ENCODE data around the gene MDP1. TPM values are rescaled to one million over a fixed set of nuclear protein-coding genes. Genes with fewer than 3 reads are reported as not detected.

The MDP1 gene
- total RNA-seq, 1 experiment from 2014 or later, result 12.6 TPM

DNA sequence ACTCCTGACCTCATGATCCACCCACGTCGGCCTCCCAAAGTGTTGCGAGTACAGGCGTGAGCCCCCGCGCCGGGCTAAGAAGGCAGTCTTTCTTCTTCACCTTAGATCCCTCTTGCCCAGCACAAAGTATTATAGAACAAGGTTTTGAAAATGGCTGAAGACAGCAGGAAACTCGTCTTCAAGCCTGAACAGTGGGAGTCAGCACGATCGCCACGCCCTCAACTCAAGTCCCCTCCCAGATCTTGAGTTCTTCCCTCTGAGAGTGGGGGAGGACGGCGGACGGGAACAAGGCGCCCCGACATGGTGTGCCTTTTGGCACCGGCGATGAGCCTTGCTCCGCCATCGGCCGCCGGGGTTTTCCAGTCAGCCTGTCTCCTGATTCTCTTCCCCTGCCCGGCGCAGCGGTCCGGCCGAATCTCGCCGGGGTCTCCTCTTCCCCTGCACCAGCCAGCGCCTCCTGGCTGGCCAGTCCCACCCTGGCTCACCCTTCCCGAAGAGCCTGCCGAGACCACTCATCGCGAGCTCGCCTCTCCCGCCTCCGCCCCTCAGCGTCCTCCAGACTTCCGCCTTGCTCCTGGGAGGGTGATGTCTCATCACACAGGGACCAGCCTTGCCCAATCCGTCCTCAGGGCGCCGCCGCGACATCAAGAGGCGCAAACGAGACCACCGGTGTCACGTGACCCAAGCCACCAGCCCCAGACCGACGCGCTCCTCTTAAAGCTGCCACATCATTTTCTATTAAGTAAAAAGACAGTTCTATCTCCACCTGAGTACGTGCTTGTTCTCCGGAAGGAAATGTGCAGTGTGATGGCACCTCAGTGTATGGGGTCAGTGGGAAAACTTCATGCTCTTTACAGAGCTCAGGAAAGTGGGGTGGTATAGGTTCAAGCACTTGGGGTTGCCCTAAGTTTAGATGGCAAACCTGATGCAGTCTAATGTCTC, 2.7 kb downstream of the MDP1 start, which contains the start of gene CHMP4A (continued):
- no peak for TF ChIP-seq EMX1 (CRISPR knock-in tag; IDR thresholded peaks at IDR 0.05)
- no peak; the same call in 1 of the 2 replicates for TF ChIP-seq ETV6 (CRISPR knock-in tag; IDR thresholded peaks at IDR 0.05)
- TF ChIP-seq SP1 (CRISPR knock-in tag; conservative IDR thresholded peaks at IDR 0.05), result peak; percentile 90
- TF ChIP-seq NFYB (CRISPR knock-in tag; conservative IDR thresholded peaks at IDR 0.05; ENCODE audit: low read depth), result peak; percentile 95
- TF ChIP-seq, protein P1, sequence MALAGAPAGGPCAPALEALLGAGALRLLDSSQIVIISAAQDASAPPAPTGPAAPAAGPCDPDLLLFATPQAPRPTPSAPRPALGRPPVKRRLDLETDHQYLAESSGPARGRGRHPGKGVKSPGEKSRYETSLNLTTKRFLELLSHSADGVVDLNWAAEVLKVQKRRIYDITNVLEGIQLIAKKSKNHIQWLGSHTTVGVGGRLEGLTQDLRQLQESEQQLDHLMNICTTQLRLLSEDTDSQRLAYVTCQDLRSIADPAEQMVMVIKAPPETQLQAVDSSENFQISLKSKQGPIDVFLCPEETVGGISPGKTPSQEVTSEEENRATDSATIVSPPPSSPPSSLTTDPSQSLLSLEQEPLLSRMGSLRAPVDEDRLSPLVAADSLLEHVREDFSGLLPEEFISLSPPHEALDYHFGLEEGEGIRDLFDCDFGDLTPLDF (CRISPR knock-in tag; IDR thresholded peaks at IDR 0.05), result 0 out of 2 replicates have a peak, but pooled peaks have one; percentile 73
- peak; percentile 97 for TF ChIP-seq CREM (CRISPR knock-in tag; IDR thresholded peaks at IDR 0.05)
- no peak for TF ChIP-seq MLX (CRISPR knock-in tag; IDR thresholded peaks at IDR 0.05)
- no peak for TF ChIP-seq ZNF396 (CRISPR knock-in tag; IDR thresholded peaks at IDR 0.05; ENCODE audit: borderline replicate concordance)
- no peak for TF ChIP-seq JUN (CRISPR knock-in tag; IDR thresholded peaks at IDR 0.05)
- TF ChIP-seq, protein P2, sequence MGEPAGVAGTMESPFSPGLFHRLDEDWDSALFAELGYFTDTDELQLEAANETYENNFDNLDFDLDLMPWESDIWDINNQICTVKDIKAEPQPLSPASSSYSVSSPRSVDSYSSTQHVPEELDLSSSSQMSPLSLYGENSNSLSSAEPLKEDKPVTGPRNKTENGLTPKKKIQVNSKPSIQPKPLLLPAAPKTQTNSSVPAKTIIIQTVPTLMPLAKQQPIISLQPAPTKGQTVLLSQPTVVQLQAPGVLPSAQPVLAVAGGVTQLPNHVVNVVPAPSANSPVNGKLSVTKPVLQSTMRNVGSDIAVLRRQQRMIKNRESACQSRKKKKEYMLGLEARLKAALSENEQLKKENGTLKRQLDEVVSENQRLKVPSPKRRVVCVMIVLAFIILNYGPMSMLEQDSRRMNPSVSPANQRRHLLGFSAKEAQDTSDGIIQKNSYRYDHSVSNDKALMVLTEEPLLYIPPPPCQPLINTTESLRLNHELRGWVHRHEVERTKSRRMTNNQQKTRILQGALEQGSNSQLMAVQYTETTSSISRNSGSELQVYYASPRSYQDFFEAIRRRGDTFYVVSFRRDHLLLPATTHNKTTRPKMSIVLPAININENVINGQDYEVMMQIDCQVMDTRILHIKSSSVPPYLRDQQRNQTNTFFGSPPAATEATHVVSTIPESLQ (CRISPR knock-in tag; IDR thresholded peaks at IDR 0.05), result no peak
- TF ChIP-seq, protein P3, sequence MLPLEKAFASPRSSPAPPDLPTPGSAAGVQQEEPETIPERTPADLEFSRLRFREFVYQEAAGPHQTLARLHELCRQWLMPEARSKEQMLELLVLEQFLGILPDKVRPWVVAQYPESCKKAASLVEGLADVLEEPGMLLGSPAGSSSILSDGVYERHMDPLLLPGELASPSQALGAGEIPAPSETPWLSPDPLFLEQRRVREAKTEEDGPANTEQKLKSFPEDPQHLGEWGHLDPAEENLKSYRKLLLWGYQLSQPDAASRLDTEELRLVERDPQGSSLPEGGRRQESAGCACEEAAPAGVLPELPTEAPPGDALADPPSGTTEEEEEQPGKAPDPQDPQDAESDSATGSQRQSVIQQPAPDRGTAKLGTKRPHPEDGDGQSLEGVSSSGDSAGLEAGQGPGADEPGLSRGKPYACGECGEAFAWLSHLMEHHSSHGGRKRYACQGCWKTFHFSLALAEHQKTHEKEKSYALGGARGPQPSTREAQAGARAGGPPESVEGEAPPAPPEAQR (CRISPR knock-in tag; IDR thresholded peaks at IDR 0.05), result no peak
- no peak for TF ChIP-seq ELF4 (CRISPR knock-in tag; IDR thresholded peaks at IDR 0.05; ENCODE audit: low read depth)
- TF ChIP-seq GRHL2 (CRISPR knock-in tag; IDR thresholded peaks at IDR 0.05; ENCODE audit: insufficient replicate concordance, severe bottlenecking), result no peak
- peak; percentile 73 for TF ChIP-seq ZNF232 (CRISPR knock-in tag; IDR thresholded peaks at IDR 0.05)
- no peak for TF ChIP-seq FOXJ3 (CRISPR knock-in tag; IDR thresholded peaks at IDR 0.05; ENCODE audit: borderline replicate concordance)
- TF ChIP-seq, protein P4, sequence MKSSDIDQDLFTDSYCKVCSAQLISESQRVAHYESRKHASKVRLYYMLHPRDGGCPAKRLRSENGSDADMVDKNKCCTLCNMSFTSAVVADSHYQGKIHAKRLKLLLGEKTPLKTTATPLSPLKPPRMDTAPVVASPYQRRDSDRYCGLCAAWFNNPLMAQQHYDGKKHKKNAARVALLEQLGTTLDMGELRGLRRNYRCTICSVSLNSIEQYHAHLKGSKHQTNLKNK (CRISPR knock-in tag; IDR thresholded peaks at IDR 0.05), result peak; percentile 91
- no peak for TF ChIP-seq ZNF671 (CRISPR knock-in tag; IDR thresholded peaks at IDR 0.05)
- no peak for TF ChIP-seq ZNF532 (CRISPR knock-in tag; IDR thresholded peaks at IDR 0.05; ENCODE audit: borderline replicate concordance)
- TF ChIP-seq IRF2 (CRISPR knock-in tag; IDR thresholded peaks at IDR 0.05; ENCODE audit: borderline replicate concordance, low read depth), result no peak
- no peak for TF ChIP-seq ZNF425 (CRISPR knock-in tag; conservative IDR thresholded peaks at IDR 0.05)
- 0 out of 2 replicates have a peak, but pooled peaks have one; percentile 66 for TF ChIP-seq NFATC4 (CRISPR knock-in tag; IDR thresholded peaks at IDR 0.05)
- TF ChIP-seq NR2C2 (CRISPR knock-in tag; IDR thresholded peaks at IDR 0.05), result 0 out of 2 replicates have a peak, but pooled peaks have one; percentile 38
- no peak for TF ChIP-seq ZNF138 (CRISPR knock-in tag; conservative IDR thresholded peaks at IDR 0.05)
- peak; percentile 59; the same call in 1 of the 2 replicates for TF ChIP-seq ZNF263 (CRISPR knock-in tag; IDR thresholded peaks at IDR 0.05; ENCODE audit: low read depth)

All from WTC11 (cell line).